ENCODE results near the gene ERG.

Gene ERG, protein sequence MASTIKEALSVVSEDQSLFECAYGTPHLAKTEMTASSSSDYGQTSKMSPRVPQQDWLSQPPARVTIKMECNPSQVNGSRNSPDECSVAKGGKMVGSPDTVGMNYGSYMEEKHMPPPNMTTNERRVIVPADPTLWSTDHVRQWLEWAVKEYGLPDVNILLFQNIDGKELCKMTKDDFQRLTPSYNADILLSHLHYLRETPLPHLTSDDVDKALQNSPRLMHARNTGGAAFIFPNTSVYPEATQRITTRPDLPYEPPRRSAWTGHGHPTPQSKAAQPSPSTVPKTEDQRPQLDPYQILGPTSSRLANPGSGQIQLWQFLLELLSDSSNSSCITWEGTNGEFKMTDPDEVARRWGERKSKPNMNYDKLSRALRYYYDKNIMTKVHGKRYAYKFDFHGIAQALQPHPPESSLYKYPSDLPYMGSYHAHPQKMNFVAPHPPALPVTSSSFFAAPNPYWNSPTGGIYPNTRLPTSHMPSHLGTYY

DNA sequence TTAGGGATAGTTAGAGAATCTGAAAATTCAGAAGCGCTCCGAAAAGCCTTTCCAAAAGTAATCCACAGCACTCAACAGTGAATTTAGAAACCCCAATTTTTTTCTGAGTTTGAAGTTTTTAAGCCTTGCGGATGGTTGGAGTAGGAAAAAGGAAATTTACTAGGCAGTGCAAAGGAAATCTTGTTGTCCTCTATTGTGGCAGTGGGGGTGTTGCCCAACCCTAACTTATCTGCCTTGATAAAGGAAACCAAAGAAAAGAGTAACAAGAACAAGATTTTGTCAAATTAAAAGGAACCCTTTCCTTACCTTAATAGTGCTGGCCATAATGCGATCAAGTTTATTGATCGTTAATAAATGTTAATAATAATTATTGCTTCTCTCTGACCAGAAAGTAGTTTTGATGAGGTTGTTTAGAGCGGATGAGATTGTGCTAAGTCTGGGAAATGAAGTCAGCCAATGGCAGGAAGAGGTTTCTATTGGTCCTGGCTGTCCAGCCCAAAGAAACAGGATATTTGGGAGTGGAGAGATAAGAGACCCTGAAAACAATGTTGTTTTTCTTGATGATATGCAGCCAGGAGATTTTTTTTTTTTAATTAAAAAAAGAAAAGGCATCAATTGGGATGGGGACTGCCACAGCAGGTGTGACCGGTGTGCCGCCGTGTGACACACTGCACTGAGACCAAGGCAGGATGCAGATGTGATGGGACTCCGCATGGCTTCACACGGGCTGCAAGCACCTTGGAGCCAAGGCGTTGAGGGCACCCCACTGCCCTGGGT lies at the start of gene ERG:
Gene ERG, minus strand, starts transcription at position 421 of the 777 bp plus-strand sequence. Its CDS starts 97 bp downstream, at position 324.
- no peak for DNase-seq (ENCODE audit: low spot score)
- FAIRE-seq, result no peak

DNA sequence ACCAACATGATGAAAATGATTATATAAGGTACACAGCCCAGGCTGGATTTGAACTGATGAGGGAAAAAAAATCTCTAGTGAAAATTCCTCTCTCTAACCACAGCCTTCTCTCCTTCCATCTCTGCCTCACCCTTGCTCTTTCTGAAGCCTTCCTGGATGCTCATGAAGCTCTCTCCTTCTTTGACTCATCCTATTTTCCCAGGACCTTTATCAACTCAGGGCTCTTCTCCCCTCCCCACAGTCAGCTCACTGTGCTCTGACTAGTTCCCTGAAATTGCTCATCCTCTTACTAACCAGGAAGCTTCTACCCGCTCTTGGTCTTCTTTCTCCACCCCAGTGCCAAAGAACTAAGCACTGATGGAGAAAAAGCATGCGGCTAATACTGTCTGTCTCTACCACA lies 46.4 kb upstream of the ERG start:
- DNase-seq (ENCODE audit: low spot score), result no peak
- FAIRE-seq, result no peak

DNA sequence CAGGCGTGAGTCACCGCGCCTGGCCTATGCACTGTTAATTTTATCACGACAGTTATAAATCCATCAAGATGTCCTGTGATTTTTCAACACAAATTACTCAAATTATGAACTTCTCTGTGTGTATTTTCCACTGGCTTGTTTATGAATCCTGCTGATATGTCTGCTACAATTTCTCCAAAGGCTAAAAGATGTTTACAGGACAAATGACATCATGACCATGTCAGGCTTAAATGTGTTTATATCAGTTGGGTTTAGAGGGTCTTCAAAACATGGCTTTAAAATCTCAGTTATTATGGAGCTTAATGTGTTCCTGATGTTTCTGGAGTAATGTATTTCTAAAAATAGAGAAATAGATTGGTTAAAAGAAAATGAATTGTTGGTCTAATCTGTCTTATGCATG lies 44.0 kb upstream of the ERG start:
- DNase-seq (ENCODE audit: low spot score) (no peak), FAIRE-seq (no peak)

DNA sequence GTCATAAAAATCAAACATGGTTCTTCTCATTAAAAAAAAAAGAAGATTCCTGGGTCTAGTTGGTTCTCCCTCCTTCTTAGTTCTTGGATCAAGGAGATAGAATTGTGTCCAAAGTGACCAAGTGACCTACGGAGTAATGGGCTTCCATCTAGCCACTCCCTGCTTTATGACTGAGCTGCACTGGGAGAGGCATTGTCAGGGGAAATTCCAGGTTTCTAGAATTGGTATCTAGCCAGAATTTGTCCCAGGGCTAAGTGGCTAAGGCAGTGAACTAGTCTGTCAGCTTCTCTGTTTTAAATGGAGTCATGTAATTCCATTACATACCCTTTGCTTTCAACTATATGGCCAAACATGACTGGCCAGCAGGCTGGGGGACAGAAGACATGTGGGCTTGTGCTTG lies 40.1 kb upstream of the ERG start:
- DNase-seq (ENCODE audit: low spot score) (no peak), FAIRE-seq (no peak)

DNA sequence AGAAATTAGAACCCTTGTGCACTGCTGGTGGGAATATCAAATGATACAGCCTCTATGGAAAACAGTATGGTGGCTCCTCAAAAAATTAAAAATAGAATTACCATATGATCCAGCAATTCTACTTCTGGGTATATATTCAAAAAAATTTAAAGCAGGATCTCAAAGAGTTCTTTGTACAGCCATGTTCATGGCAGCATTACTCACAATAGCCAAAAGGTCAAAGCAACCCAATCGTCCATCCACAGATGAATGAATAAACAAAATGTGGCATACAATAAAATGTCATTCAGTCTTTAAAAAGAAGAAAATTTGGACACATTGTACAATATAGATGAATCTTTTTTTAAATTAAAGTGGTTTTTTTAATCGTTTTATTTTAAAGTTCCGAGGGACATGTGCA lies 36.3 kb upstream of the ERG start:
- FAIRE-seq (no peak), DNase-seq (ENCODE audit: low spot score) (no peak)

DNA sequence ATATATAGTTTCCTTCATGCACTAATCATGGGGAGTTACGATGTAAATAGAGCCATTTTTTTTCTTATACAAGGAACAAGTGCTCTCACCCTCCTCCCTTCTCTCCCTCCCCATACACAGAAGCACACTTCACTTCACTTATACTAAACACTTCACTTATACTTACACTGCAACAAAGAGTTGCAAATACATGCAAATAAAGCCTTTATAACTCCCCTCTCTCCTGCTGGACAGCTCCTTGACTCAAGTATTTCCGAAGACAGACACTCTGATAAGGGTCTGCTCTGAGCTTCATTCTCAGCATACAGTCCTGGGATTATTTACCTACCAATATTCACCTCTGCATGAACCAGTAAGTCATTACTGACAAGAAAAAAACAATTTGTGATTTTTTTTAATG lies 35.6 kb upstream of the ERG start:
- no peak for FAIRE-seq
- DNase-seq (ENCODE audit: low spot score), result no peak

DNA sequence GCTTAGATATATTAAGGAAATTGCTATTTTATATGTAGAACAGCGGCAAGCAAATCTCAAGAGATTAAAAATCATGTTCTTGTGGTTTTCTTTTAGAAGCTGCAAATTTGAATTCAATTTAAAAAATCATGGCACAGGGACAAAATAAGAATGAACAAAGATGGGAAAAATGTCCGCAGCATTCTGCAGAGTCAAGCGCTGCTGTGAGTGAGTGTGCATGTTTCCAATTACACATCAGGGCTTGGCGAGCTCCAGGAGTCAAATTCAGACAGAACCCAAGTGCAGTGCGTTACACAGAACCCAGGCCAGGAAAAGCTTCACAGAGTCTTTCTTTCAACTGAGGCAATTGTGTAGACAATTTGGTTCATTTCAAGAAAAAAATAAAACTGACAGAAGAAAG lies 33.3 kb upstream of the ERG start:
- FAIRE-seq, result no peak
- no peak for DNase-seq (ENCODE audit: low spot score)

DNA sequence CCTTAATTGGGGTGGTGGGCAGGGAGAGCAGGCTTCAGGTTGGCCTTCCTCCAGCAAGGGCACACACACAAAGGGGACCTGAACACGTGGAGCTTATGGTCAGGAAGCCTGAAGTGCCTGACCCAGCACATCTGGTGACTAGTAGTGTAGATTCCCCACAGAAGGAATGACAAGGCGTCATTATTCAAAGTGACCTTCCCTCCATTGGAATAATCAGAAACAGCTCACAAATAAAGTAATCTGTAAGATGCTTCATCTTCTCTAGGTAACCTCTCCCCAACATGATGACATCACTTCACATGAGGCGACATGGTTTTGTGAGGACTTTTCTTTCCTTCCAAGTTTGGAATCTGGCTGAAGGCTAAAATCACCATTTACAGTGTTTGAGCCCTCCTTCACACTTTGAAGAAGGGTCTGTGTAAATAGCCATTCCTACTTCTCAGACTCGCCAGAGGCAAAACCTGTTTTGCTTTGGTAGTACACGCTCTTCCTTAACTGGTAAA lies 32.8 kb upstream of the ERG start:
- no peak for DNase-seq (ENCODE audit: low spot score)
- FAIRE-seq, result no peak

DNA sequence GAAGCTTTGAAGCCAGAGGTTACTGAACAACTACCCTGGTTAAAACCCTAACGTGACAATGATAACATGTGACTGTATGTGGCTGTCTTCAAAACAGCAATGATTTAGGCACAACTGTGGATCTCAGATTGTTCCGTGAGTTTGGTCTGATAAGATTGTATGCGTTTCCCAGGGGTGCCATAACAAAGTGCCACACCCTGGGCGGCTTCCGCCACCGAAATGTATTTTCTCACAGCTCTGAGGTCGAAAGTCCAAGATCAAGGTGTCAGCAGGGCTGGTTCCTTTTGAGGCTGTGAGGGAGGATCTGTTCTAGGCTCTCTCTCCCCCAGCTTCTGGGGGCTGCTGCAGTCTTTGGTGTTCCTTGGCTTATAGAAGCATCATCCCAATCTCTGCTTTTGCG lies 29.5 kb upstream of the ERG start:
- DNase-seq (ENCODE audit: low spot score) (no peak), FAIRE-seq (no peak)

DNA sequence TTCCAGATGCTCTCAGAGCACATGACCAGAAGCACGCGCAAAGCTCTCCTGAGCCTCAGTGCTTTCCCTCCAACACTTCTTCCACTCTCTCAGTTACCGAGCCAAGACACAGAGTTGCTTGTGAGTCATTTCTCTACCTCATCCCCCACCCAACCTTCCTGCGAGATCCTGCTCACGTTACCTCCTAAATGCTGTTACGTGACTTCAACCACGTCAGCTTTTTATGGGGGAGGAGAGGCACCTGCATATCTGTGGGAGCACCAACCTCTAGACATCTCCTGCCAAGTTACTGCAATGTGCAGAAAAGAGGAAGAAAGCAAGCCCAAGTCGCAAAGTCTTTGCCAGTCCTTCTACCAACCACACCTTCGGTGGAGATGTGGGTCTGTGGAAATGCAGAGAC lies 27.2 kb upstream of the ERG start:
- FAIRE-seq (no peak), DNase-seq (ENCODE audit: low spot score) (peak; percentile 3)

DNA sequence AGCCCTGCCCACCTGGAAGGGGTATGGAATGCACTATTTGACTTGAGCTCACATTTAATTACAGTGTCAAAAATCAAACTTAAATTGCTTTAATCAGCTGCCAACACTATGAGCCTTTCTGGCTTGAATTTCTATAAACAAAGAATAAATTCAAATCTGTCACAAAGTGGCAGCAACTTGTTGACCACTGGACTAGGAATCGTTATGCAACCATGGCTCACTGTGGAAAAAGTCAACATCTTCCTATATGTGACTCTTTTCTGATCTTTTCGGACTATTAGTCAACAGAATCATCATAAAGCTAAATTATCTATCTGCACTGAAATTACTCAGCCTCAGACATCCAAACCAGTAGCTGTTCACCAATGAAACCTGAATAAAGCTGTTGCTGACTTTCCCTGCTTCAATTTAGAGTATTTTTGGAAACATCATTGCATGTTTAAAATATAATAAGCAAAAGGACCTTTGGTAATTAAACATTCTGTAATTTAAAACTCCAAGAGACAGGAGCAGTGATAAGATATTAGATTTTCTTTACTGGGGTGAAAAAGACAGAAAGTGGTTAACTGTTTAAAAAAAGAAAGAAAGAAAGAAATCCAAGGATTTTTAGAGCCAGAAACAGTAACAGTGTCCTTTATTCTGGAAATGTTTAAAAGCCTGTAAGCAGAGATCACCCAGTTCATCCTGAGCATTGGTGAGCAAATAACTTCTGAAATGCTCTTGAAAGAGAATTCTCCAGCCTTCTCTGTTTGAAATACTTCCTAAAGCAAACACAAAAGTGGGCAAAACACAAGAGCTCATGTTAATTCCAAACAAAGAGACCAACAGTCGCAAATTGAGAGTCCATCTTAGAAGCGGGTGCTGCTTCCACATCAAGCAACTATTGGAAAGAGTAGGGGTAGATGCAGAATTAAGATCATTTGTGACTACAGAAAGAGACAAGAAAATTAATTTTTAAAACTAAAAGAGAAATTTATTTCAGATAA lies 26.2 kb upstream of the ERG start:
- no peak for FAIRE-seq

DNA sequence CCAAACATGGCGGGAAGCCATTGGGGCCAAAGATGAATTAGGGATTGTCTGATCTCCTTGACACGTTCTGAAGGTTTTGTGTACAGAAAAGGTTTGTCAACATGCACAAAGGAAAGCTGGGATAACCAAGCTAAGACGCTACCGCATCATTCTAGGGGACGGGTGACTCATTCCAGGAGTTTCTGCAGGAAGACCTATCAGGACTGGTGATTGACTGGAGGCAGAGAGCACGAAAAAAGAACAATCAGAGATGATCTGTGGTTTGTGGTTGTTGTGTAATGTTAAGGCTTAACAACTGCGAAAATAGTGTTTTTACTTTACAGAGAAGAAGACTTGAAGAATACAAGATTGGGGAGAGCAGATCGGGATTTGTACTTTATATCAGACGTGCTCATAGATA lies 22.2 kb upstream of the ERG start:
- FAIRE-seq (no peak), DNase-seq (ENCODE audit: low spot score) (no peak)

More for the DNA sequence above, 26.2 kb upstream of the ERG start:
- no peak for DNase-seq (ENCODE audit: low spot score)

DNA sequence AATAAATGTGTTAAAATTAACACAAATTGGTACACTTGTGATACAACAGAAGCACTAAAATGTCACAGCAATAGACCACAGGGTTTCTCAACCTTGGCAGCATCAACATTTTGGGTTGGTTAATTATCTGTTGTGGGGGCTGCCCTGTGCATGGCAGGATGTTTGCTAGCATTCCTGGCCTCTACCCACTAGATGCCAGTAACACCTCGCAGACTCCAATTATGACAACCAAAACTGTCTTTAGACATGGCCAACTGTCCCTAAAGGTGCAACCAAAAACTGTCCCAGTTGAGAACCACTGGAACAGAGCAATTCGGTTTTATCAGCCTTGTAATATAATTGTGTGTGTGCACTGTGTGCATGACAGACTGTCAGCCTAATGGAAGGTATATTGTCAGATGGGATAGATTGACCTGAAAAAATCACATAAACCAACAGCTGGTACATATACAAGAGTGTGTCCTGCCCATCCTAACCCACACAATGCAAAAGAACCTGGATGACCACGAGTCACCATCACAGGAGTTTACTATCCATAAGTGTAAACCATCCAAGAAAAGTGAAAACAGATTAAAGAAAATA lies 13.5 kb upstream of the ERG start:
- FAIRE-seq, result no peak

DNA sequence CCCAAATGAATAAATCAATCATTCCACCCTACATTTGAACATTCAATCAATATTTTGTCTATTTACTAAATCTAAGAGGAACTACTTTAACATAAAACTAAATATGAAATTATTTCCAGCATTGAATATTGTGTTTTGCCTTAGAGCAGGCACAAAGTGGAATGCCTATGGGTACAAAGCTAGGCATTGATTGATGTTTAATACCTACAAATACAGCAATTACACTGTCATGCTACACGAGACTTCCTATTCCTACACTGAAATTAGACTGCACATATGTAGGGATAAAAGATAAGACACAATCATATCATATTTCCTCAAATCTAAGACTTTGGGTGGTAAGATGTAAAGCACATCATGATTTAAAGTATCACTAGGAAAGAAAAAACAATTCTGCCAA lies 12.9 kb upstream of the ERG start:
- DNase-seq (ENCODE audit: low spot score), result no peak
- FAIRE-seq, result no peak

More for the DNA sequence above, 13.5 kb upstream of the ERG start:
- no peak for DNase-seq (ENCODE audit: low spot score)

DNA sequence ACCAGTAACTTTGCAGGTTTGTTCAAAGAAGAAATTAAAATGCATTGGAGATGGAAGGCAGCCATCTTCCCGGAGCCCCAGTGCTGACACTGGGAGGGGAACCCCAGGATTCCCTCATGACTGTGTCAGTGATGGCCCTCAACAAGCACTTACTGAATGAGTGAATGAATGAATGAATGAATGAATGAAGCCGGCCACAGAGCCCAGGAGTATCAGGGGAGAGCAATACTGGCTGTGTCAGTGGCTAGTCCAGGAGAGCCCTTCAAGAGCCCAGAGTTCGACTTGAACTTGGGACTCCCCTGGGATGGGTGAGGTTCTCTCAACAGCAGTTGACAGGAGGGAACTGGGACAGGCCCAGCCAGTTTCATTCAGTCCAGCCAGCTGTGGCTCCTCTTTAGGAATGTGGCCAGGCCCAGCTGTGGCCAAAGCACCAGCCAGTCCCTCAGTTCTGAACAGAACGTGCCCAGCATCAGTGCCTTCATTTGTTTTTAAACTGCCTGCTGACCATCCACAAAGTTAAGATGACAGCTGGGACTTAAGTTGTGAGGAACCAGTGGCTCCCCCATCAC lies 9.2 kb upstream of the ERG start:
- FAIRE-seq, result no peak
- no peak for DNase-seq (ENCODE audit: low spot score)

DNA sequence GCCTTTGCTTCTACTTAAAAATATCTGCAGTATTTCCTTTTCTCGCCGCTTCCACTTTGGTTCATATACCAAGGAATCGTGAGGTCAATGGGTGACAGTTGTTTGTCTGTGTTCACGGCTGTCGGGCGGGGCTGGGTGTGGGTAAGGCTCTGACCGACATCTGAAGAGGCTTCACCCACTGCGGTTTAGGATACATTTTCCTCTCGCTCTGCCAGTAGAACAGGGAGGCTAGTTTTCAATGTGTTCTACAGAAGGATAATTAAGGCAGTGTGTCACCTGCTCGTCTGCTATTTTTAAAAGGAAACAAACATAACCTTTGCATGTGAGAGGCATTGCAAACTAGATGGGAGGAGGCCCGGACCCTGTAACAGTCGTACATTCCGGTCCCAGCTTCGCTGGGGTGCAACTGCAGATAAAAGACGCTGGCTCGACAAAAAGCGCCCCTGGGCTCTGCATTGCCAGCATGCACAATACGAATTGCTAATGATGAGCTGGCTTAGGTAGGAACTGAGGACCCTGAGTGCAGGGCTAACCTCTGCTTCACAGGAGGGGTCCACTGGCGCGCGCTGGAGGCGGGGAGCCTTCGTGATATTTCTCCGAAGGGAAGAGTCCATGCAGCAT lies 8.5 kb upstream of the ERG start:
- no peak for DNase-seq (ENCODE audit: low spot score)
- no peak for FAIRE-seq

DNA sequence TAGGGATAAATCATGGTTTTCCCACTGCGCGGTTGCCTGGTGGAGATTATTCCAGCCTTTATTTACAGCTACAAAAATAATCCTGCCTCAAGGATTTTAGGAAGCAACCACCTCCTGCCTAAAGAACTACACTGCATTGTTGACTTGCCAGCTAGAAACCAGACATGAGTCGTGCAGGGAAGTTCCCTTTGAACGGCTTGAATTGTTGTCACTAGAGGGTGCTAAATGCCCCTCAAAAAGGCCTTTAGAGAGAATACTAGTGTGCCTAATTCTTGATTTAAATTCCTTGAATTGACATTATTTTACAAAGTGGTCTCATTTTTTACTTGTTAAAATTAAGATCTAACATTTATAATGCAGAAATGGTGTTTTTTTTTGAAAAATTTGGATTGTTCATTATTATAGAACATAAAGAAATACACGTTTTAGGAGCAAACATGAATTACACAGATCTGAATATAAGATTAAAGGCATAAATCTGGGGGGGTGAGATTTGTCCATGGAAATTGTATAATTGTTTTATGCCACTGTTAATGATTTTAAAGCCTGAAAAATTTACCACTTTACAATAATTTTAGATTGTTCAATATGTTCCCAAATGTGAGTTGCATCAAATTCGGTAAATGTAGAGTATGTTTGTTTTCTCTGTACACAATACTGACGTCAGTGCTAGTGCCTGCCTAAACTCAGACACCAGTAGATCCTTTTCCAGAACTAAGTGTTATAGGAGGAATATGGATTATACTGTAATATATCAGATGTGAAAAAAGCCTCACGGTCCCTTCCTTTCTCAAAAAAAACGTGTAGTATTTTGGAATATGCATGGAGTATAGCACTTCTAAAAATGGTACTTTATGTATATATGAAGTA lies 7.6 kb upstream of the ERG start:
- no peak for FAIRE-seq
- DNase-seq (ENCODE audit: low spot score), result peak; percentile 5

DNA sequence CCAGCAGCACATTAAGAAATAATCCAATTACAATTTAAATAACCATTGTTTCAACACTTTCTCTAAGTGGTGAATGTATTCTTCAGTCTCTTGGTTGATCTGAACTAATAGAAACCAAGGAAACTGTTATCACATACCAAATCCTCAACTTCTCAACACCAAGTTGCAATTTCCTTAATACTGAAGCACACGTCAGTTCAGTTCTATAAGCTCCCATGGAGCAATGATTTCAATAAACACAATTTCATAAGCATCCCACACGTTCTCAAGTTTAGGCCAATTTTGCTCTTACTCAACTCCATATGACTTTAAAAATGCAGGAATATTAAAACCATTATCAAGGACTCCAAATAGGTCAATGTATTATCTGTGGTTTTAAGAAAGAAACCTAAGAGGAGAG lies 5.8 kb upstream of the ERG start:
- DNase-seq (ENCODE audit: low spot score) (no peak), FAIRE-seq (no peak)

DNA sequence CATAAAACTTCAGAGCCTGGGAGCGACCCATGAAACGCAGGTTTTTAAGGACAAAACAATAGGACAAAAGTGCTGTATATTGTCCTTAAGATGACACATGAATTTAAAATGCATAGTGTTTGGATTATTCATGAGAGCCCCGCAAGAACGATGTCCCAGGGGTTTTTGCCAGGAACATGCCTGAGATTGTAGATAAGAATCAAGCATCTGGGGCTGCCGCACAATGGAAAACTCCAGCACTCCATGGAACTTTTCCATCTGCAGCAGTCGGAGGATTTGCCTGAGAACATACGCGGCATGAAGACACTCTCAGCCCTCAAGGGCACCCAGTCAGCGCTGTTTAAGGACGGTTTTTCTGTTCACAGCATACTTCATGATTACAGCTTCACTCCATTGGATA lies 5.3 kb upstream of the ERG start:
- FAIRE-seq (no peak), DNase-seq (ENCODE audit: low spot score) (no peak)
